ENCODE results near the gene TRIML1.
A peak's percentile ranks its signal among the peaks of the same experiment; 100 is the strongest.
"Not testable (repeated sequence)": the region's sequence is repeated elsewhere in the genome, so short reads cannot be mapped to it uniquely, and the experiment has no call there.

Gene TRIML1

GRCh38 chr4:188158336-188158735, 19.1 kb downstream of the TRIML1 start:
- H3K4me1 ChIP-seq = no peaks in the 10 kb centered on the region
- H3K27ac ChIP-seq = no peak overlapping the region
- peaks cover 0 to 8% (median 6%) of the 10 kb centered on the region in 3 donors for H3K9me3 ChIP-seq
- H3K4me3 ChIP-seq = no peak overlapping the region
- TF ChIP-seq CTCF (IDR thresholded peaks at IDR 0.05) = no peak
- DNase-seq = peak in 1 of 2 donors; percentile 19
- intact Hi-C loops (cut with DNase I; ENCODE audit: low total_unique reads) = no loop called here
- H3K27me3 ChIP-seq = no peaks in the 10 kb centered on the region
- H3K36me3 ChIP-seq = no peaks in the 10 kb centered on the region

- DNase-seq = peak in 1 of 2 donors; percentile 15
- H3K36me3 ChIP-seq; H3K27me3 ChIP-seq; H3K4me1 ChIP-seq; H3K27ac ChIP-seq; H3K4me3 ChIP-seq; intact Hi-C loops (cut with DNase I; ENCODE audit: low total_unique reads); H3K9me3 ChIP-seq: not testable (repeated sequence)
Observed at GRCh38 chr4:188159513-188160226, 20.4 kb downstream of the TRIML1 start.

- H3K27me3 ChIP-seq = no peaks in the 10 kb centered on the region
- H3K9me3 ChIP-seq = no peaks in the 10 kb centered on the region
- no peaks in the 10 kb centered on the region for H3K4me1 ChIP-seq
- H3K27ac ChIP-seq = no peak overlapping the region
- H3K36me3 ChIP-seq = no peaks in the 10 kb centered on the region
- TF ChIP-seq CTCF (IDR thresholded peaks at IDR 0.05) = no peak
- no peak overlapping the region for H3K4me3 ChIP-seq
- DNase-seq = no peak
- intact Hi-C loops (cut with DNase I; ENCODE audit: low total_unique reads) = no loop called here
Observed at GRCh38 chr4:188160406-188160805, 21.2 kb downstream of the TRIML1 start.

- DNase-seq = peak in 1 of 2 donors; percentile 20
- Histone ChIP-seq H3K36me3 (no peaks in the 10 kb centered on the region), H3K9me3 (no peaks in the 10 kb centered on the region), H3K4me1 (no peaks in the 10 kb centered on the region), H3K27me3 (no peaks in the 10 kb centered on the region), H3K4me3 (no peak overlapping the region), H3K27ac (no peak overlapping the region)
- TF ChIP-seq CTCF (IDR thresholded peaks at IDR 0.05) = no peak
- intact Hi-C loops (cut with DNase I; ENCODE audit: low total_unique reads) = no loop called here
Observed at GRCh38 chr4:188161167-188161566, 21.9 kb downstream of the TRIML1 start.

GRCh38 chr4:188162698-188163097, 23.5 kb downstream of the TRIML1 start:
- no peak for DNase-seq
- H3K27me3 ChIP-seq = no peaks in the 10 kb centered on the region
- no peaks in the 10 kb centered on the region for H3K4me1 ChIP-seq
- H3K27ac ChIP-seq = no peak overlapping the region
- H3K4me3 ChIP-seq = no peak overlapping the region
- H3K9me3 ChIP-seq = no peaks in the 10 kb centered on the region
- H3K36me3 ChIP-seq = no peaks in the 10 kb centered on the region
- TF ChIP-seq CTCF (IDR thresholded peaks at IDR 0.05) = no peak
- intact Hi-C loops (cut with DNase I; ENCODE audit: low total_unique reads) = no loop called here

- intact Hi-C loops (cut with DNase I; ENCODE audit: low total_unique reads) = no loop called here
- H3K27ac ChIP-seq = no peak overlapping the region
- no peaks in the 10 kb centered on the region for H3K36me3 ChIP-seq
- H3K4me1 ChIP-seq = no peaks in the 10 kb centered on the region
- H3K27me3 ChIP-seq = no peaks in the 10 kb centered on the region
- no peaks in the 10 kb centered on the region for H3K9me3 ChIP-seq
- no peak overlapping the region for H3K4me3 ChIP-seq
- TF ChIP-seq CTCF (IDR thresholded peaks at IDR 0.05) = no peak
- DNase-seq = no peak
Observed at GRCh38 chr4:188168726-188169373, 29.6 kb downstream of the TRIML1 start.

All from tibial artery (tissue), 4 donors.